IMR-90 (cell line): ENCODE results near the gene SCYGR4. TPM values are rescaled to one million over a fixed set of nuclear protein-coding genes. Genes with fewer than 3 reads are reported as not detected.

Source experiments
- ATAC-seq: fragments of 200-7000 bp; cut with Tn5 transposase; 2 replicates; pipeline ENCODE4 v1.9.1; 2020; ENCODE audit warnings: low read depth, mild to moderate bottlenecking, moderate library complexity
- BruUV-seq: library from RNA; stranded (reverse); fragments of 400-500 nt; replicated peaks from 2 replicates; lab custom pipeline; 2021; lab: Mats Ljungman, UMichigan
- CTCF ChIA-PET: fragments of 300-600 bp; formaldehyde crosslinking; extraction: SDS; loops from one replicate; lab custom pipeline; 2021; ENCODE audit warnings: antibody characterized with exemption; lab: Yijun Ruan, JAX
- POLR2A ChIA-PET: fragments of 300-600 bp; sonication (Branson Sonifier 250); formaldehyde crosslinking; loops from one replicate; lab custom pipeline; 2022; ENCODE audit warnings: antibody characterized with exemption; ENCODE audit not compliant: unreplicated experiment; lab: Charles Lee
- DNase-seq: peaks from one replicate; pipeline ENCODE4 v3.0.0; 2013
- H2AFZ ChIP-seq: replicated peaks from 2 replicates; pipeline ENCODE3; 2013; ENCODE audit warnings: low read length, mild to moderate bottlenecking; ENCODE audit not compliant: poor library complexity
- H2AK5ac ChIP-seq: 2 replicates; pipeline ENCODE4 v1.6.1; 2013; ENCODE audit warnings: low read depth, low read length, inconsistent platforms
- H2AK9ac ChIP-seq: replicated peaks from 2 replicates; pipeline ENCODE3; 2013; ENCODE audit warnings: mild to moderate bottlenecking, low read depth, low read length, moderate library complexity; ENCODE audit not compliant: poor library complexity
- H2BK120ac ChIP-seq: 2 replicates; pipeline ENCODE4 v1.6.1; 2013; ENCODE audit warnings: low read depth, low read length, inconsistent platforms
- H2BK15ac ChIP-seq: 3 replicates; pipeline ENCODE4 v1.6.1; 2013; ENCODE audit warnings: low read depth, low read length, inconsistent platforms
- H2BK20ac ChIP-seq: 2 replicates; pipeline ENCODE4 v1.6.1; 2013; ENCODE audit warnings: low read depth, mild to moderate bottlenecking, inconsistent platforms, low read length, moderate library complexity
- H2BK5ac ChIP-seq: 2 replicates; pipeline ENCODE4 v1.6.1; 2013; ENCODE audit warnings: mild to moderate bottlenecking, low read depth, low read length, inconsistent platforms; ENCODE audit not compliant: poor library complexity, severe bottlenecking
- H3K14ac ChIP-seq: replicated peaks from 2 replicates; pipeline ENCODE4 v1.6.1; 2013; ENCODE audit warnings: low read depth, low read length, inconsistent platforms
- H3K18ac ChIP-seq: 2 replicates; pipeline ENCODE4 v1.6.1; 2013; ENCODE audit warnings: low read depth, low read length, control low read depth
- H3K23ac ChIP-seq: 2 replicates; pipeline ENCODE4 v1.6.1; 2013; ENCODE audit warnings: low read depth, low read length, inconsistent platforms
- H3K27ac ChIP-seq: 2 replicates; pipeline ENCODE4 v1.5.1; 2013; ENCODE audit warnings: mild to moderate bottlenecking, control low read depth, low read length; ENCODE audit not compliant: insufficient read depth
- H3K27me3 ChIP-seq: 2 replicates; pipeline ENCODE4 v1.6.1; 2013; ENCODE audit warnings: low read length; ENCODE audit not compliant: control insufficient read depth, insufficient read depth
- H3K36me3 ChIP-seq: 2 replicates; pipeline ENCODE4 v1.6.1; 2013; ENCODE audit warnings: low read length, mixed read lengths; ENCODE audit not compliant: control insufficient read depth, insufficient read depth
- H3K4ac ChIP-seq: 2 replicates; pipeline ENCODE4 v1.6.1; 2013; ENCODE audit warnings: low read depth, low read length, inconsistent platforms
- H3K4me1 ChIP-seq: 2 replicates; pipeline ENCODE4 v1.6.1; 2013; ENCODE audit warnings: low read length, mixed read lengths; ENCODE audit not compliant: control insufficient read depth, insufficient read depth
- H3K4me2 ChIP-seq: 2 replicates; pipeline ENCODE4 v1.6.1; 2013; ENCODE audit warnings: low read depth, mild to moderate bottlenecking, control low read depth, low read length, moderate library complexity
- H3K4me3 ChIP-seq: 2 replicates; pipeline ENCODE4 v1.5.1; 2013; ENCODE audit warnings: low read depth, mild to moderate bottlenecking, control low read depth, low read length, moderate library complexity; ENCODE audit not compliant: insufficient read depth
- H3K56ac ChIP-seq: 2 replicates; pipeline ENCODE4 v1.6.1; 2013; ENCODE audit warnings: low read length, inconsistent platforms; ENCODE audit not compliant: insufficient read depth; ENCODE audit errors: extremely low read depth
- H3K79me1 ChIP-seq, 2 experiments: 2 replicates each; pipeline ENCODE4 v1.6.1; 2013; ENCODE audit warnings: low read length in 2 of 2, inconsistent platforms in 1 of 2, low read depth in 1 of 2
- H3K9ac ChIP-seq: 2 replicates; pipeline ENCODE4 v1.6.1; 2013; ENCODE audit warnings: low read depth, low read length, control low read depth
- H3K9me1 ChIP-seq: 2 replicates; pipeline ENCODE4 v1.6.1; 2013; ENCODE audit warnings: low read length, inconsistent platforms; ENCODE audit not compliant: insufficient read depth
- H3K9me3 ChIP-seq: 2 replicates; pipeline ENCODE4 v1.6.1; 2013; ENCODE audit warnings: low read length; ENCODE audit not compliant: control insufficient read depth, insufficient read depth
- H4K20me1 ChIP-seq: 2 replicates; pipeline ENCODE4 v1.6.1; 2013; ENCODE audit warnings: low read length, inconsistent platforms; ENCODE audit not compliant: insufficient read depth
- H4K5ac ChIP-seq: 2 replicates; pipeline ENCODE4 v1.6.1; 2013; ENCODE audit warnings: mild to moderate bottlenecking, low read depth, low read length, control low read depth
- H4K8ac ChIP-seq, 2 experiments: 2 replicates each; pipeline ENCODE4 v1.6.1; 2013; ENCODE audit warnings: low read depth in 2 of 2, low read length in 2 of 2, control low read depth in 1 of 2, inconsistent platforms in 1 of 2
- H4K91ac ChIP-seq: 2 replicates; pipeline ENCODE4 v1.6.1; 2013; ENCODE audit warnings: low read depth, low read length, inconsistent platforms; ENCODE audit not compliant: insufficient read depth
- BHLHE40 ChIP-seq: fragments of 150-350 bp; IDR thresholded peaks from 2 replicates; pipeline ENCODE4 v1.6.1; 2016; ENCODE audit warnings: mild to moderate bottlenecking, low read depth, low read length
- CEBPB ChIP-seq: IDR thresholded peaks from 2 replicates; pipeline ENCODE4 v1.6.1; 2012; ENCODE audit warnings: low read depth, low read length, improper control_type of control experiment
- CHD1 ChIP-seq: IDR thresholded peaks from 2 replicates; pipeline ENCODE4 v1.6.1; 2012; ENCODE audit warnings: low read depth, low read length, improper control_type of control experiment
- CTCF ChIP-seq: conservative IDR thresholded peaks from 2 replicates; pipeline ENCODE4 v1.5.1; 2012; ENCODE audit warnings: mild to moderate bottlenecking, low read depth, low read length, improper control_type of control experiment
- ELK1 ChIP-seq: fragments of 150-350 bp; IDR thresholded peaks from 2 replicates; pipeline ENCODE4 v1.6.1; 2016; ENCODE audit warnings: low read depth, mild to moderate bottlenecking, low read length, moderate library complexity, borderline replicate concordance
- FOS ChIP-seq: fragments of 150-350 bp; IDR thresholded peaks from 2 replicates; pipeline ENCODE4 v1.6.1; 2016; ENCODE audit warnings: low read depth, low read length
- MAFK ChIP-seq: IDR thresholded peaks from 2 replicates; pipeline ENCODE4 v1.6.1; 2012; ENCODE audit warnings: low read depth, low read length, improper control_type of control experiment
- MAZ ChIP-seq: IDR thresholded peaks from 2 replicates; pipeline ENCODE4 v1.6.1; 2012; ENCODE audit warnings: low read depth, mild to moderate bottlenecking, low read length, improper control_type of control experiment, moderate library complexity, borderline replicate concordance
- MXI1 ChIP-seq: IDR thresholded peaks from 2 replicates; pipeline ENCODE4 v1.6.1; 2012; ENCODE audit warnings: low read depth, mild to moderate bottlenecking, low read length, moderate library complexity, borderline replicate concordance
- POLR2A ChIP-seq: IDR thresholded peaks from 2 replicates; pipeline ENCODE4 v1.6.1; 2012; ENCODE audit warnings: mild to moderate bottlenecking, low read depth, low read length
- RAD21 ChIP-seq: IDR thresholded peaks from 2 replicates; pipeline ENCODE4 v1.6.1; 2012; ENCODE audit warnings: low read length, improper control_type of control experiment
- RCOR1 ChIP-seq: IDR thresholded peaks from 2 replicates; pipeline ENCODE4 v1.6.1; 2012; ENCODE audit warnings: mild to moderate bottlenecking, low read length, improper control_type of control experiment; ENCODE audit not compliant: insufficient replicate concordance
- RFX5 ChIP-seq: IDR thresholded peaks from 2 replicates; pipeline ENCODE4 v1.8.0; 2012; ENCODE audit warnings: low read depth, mild to moderate bottlenecking, low read length, moderate library complexity
- SMC3 ChIP-seq: fragments of 150-350 bp; IDR thresholded peaks from 2 replicates; pipeline ENCODE4 v1.6.1; 2016; ENCODE audit warnings: low read depth, mild to moderate bottlenecking, antibody characterized with exemption, low read length, moderate library complexity
- USF2 ChIP-seq: fragments of 150-350 bp; IDR thresholded peaks from 2 replicates; pipeline ENCODE4 v1.6.1; 2017; ENCODE audit warnings: mild to moderate bottlenecking, antibody characterized with exemption, low read length, low read depth
- whole genome bisulfite sequencing, 2 experiments: methylation state at CpG; one replicate each; pipeline versions ENCODE4 v1.1.5 to v1.1.7; 2013; ENCODE audit warnings: missing lambda C conversion rate in 2 of 2; ENCODE audit not compliant: insufficient read length in 1 of 2; ENCODE audit errors: extremely low coverage in 2 of 2; 5-methylcytosine and 5-hydroxymethylcytosine counted together
- dilution Hi-C: fragments of 300-500 bp; cut with HindIII; formaldehyde crosslinking; loops from one replicate; pipeline ENCODE4 v1.14.3; 2018; ENCODE audit warnings: low sequenced_read_pairs; ENCODE audit not compliant: unreplicated experiment
- in situ Hi-C: fragments of 300-500 bp; cut with MboI; formaldehyde crosslinking; loops from 3 replicates; pipeline ENCODE4 v1.14.3; 2019; ENCODE audit warnings: low sequenced_read_pairs, inconsistent platforms, mixed read lengths
- intact Hi-C: fragments of 100-400 bp; cut with micrococcal nuclease; formaldehyde crosslinking; loops from 2 replicates; pipeline ENCODE4 v1.10.0; 2022
- polyA plus RNA-seq, 3 experiments: library from polyadenylated mRNA; depleted of rRNA; stranded (reverse); fragments of >200 nt; gene quantifications; 2 replicates each; pipeline ENCODE4 v1.2.3, GENCODE V29; 2012; ENCODE audit warnings: low replicate concordance in 1 of 3
- total RNA-seq: library from RNA; depleted of rRNA; stranded (reverse); fragments of >200 nt; gene quantifications from 2 replicates; pipeline ENCODE4 v1.2.3, GENCODE V29; 2012

Gene SCYGR4
- total and polyA plus RNA-seq, 2 of the 4 experiments (the other 2 are of a cell fraction): not detected

DNA sequence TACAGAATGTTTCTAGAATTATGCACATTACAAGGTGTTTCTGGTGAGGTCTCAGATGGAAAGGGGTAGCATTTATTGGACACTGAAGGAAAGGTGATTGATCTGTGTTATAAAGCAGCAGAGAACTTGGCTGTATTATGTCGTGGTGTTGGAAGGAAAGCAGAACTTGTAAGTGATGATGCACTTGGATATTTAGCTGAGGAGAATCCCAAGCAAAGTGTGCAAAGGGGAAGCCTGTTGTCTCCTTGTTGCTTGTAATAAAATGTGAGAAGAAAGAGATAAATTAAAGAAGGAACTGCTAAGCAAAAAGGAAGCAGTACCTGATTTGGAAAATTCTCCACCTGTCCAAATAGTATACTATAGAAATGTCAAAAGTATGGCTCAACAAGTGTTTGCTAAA is 37.1 kb downstream of the SCYGR4 start:
- Histone ChIP-seq H3K9ac (no peak overlapping the region), H4K5ac (no peak overlapping the region), H2BK120ac (no peak overlapping the region), H3K56ac (no peak overlapping the region), H3K27me3 (no peaks in the 10 kb centered on the region; the same call in 1 of the 2 replicates), H2AK5ac (no peak overlapping the region; the same call in 1 of the 2 replicates), H2BK15ac (no peak overlapping the region), H3K18ac (no peak overlapping the region), H3K14ac (no peak overlapping the region), H3K9me1 (no peaks in the 10 kb centered on the region), H2BK20ac (no peak overlapping the region), H4K20me1 (no peaks in the 10 kb centered on the region), H2AK9ac (no peak overlapping the region), H3K23ac (no peak overlapping the region), H3K4ac (no peak overlapping the region), H3K4me2 (no peak overlapping the region), H3K9me3 (no peaks in the 10 kb centered on the region), H3K79me1 (no peaks in the 10 kb centered on the region), H3K27ac (no peak overlapping the region), H2AFZ (no peak overlapping the region), H2BK5ac (no peak overlapping the region), H4K91ac (no peak overlapping the region), H4K8ac (no peak overlapping the region), H3K4me3 (no peak overlapping the region), H3K4me1 (no peaks in the 10 kb centered on the region), H3K36me3 (no peaks in the 10 kb centered on the region)
- TF ChIP-seq RCOR1: no peak
- TF ChIP-seq BHLHE40: no peak
- no peak for TF ChIP-seq RAD21
- TF ChIP-seq MXI1: no peak
- no peak for TF ChIP-seq CHD1
- no peak for TF ChIP-seq USF2
- TF ChIP-seq RFX5: no peak
- TF ChIP-seq ELK1: no peak
- TF ChIP-seq MAFK: no peak
- no peak for TF ChIP-seq FOS
- no peak for TF ChIP-seq CEBPB
- no peak for TF ChIP-seq POLR2A
- no peak for TF ChIP-seq CTCF
- TF ChIP-seq MAZ: no peak
- TF ChIP-seq SMC3: no peak
- ChIA-PET CTCF (interaction anchor here (1.8 kb wide), 1 partner anchor 248 kb away, joined by 5 read pairs; no protein-coding TSS in a partner anchor), POLR2A (no interaction called here)
- no peak for ATAC-seq
- in situ Hi-C loops (no loop called here), intact Hi-C loops (loop anchor here (2.0 kb wide), 1 partner anchor 174 kb away; no protein-coding TSS in a partner anchor), dilution Hi-C loops (no loop called here)
- WGBS, 2 experiments: 100% methylated on average over 1 of the region's 1 CpG; no CpG with 5 or more reads in 1 of the 2 experiments
- no TSS peak for BruUV-seq
- DNase-seq: no peak
